Measurements from ENCODE around the gene CSGALNACT2.

Gene CSGALNACT2

DNA sequence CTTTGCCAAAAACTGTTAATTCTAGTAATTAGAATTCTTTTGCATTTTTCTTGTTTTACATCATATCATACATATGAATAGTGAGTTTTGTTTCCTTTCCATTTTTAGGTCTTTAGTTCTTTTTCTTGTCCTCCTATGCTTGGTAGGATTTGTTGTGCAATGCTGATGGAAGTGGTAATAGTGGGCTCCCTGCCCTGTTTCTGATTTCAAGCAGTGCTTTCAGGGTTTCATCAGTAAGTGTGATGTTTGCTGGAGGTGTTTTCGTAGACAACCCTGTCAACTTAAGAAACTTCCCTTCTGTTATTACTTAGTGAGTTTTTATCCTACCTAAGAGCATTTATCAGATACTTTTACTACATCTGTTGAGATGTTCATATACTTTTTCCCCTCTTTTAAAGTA, 50.5 kb downstream of the CSGALNACT2 start:
- no peak for DNase-seq

DNA sequence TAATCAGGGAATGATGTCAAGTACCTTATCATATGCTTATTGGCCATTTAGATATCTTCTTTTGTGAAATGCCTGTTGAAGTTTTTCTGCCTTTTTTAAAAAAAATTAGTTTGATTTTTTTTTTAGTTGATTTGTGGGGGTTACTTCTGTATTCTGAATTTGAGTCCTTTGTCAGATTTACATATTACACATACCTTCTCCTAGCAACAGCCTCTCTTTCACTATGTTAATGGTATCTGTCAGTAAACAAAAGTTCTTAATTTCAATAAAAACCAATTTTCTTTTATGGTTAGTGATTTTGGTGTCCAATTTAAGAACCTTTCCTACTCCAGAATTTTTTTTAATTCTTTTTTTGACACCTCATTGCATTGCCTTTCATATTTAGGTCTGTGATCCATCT, 52.0 kb downstream of the CSGALNACT2 start:
- no peak for DNase-seq

DNA sequence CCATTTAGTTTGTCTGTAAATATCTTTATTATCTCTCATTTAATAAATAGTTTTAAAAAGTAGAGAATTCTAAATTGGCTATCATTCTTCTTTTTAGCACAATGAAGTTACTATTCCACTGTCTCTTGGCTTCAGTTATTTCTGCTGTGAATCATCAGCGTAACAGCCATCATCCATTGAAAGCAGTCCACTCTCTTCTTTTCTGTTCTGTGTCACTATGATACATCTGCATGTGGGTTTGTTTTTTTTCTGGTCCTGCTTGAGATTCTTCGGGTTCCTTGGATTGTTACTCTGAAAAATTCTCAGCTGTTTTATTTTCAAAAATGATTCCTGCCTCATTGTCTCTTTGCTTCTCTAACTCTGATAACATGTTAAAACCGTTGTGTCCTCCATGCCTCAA, 52.5 kb downstream of the CSGALNACT2 start:
- no peak for DNase-seq

DNA sequence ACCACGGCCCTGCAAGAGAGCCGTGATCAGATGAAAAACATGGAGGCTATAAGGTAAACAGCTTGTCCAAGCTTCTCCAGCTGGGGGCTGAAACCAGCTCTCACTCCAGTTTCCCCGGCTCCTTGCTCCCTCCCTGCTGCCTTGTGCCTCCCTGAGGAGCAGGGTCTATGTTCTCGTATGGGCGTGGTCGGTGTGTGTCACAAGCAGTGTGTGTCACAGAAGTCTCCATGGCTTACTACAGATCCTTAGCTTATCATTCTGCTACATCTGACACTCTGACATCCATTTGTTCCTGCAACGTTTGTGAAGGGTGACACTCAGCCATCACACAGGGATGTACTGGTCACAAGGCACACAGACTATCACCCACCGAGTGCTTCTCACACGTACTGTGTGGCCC, 54.6 kb downstream of the CSGALNACT2 start:
- DNase-seq: no peak

DNA sequence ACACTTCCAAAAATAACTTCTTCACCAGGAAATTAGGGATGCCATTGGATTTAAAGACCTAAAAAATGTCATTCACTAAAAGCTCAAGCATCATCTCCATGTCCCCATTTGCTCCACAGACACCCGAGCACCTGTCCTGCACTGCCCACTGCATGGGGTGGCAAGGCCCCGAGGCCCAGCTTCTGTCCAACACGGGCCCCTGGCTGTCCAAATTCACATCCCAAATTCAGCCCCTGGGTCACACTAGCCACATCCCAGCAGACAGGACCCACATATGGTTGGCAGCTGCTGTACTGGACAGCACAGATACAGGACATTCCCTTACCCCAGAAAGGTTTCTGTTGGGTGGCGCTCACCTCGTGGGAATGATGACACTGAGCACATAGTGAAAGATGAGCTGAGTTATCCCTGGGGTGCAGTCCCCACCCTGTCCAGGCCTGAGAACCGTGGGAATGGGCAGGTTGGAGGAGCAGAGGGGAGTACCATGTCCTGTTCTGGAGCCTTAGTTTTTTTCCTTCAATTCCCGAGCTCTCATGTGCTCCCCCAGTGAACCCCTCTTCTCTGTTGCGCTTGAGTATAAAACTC, 55.3 kb downstream of the CSGALNACT2 start:
- no peak for DNase-seq

DNA sequence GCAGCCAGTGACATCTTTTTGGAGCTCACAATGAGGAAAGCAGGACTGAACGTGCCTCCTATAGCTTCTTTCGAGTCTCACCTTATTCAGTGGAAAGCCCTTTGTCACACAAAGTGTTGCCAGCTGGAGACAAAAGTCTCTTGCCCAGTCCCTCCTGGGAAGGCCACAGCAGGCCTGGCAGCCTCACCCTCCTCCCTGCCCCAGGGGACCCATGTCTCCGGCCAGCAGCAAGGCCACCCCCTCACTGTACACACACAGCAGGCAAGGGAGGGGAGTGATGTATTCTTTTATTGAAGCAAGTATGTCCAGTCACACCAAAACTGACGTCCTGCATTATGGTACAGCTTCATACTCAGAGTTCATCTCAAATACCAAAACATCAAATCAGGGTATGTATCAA, 56.0 kb downstream of the CSGALNACT2 start:
- DNase-seq: no peak

DNA sequence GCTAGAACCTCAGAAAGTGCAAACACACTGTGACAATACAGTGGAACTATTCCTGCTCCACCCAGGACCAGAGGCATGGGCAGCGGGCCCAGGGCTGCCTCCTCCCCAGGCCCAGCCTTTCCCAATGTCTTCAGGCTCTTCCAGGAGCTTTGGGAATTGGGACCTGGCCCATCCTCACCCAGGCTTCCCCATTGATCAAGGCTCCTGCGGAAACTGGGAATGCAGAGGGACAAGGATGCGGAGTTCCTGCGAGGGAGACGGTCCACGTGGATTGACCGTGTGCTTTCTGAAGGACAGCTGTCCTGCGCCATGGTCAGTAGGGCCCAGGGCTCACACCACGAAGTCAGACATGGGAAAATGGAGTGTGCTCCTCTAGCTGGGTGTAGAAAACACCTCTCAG, 56.6 kb downstream of the CSGALNACT2 start:
- no peak for DNase-seq

DNA sequence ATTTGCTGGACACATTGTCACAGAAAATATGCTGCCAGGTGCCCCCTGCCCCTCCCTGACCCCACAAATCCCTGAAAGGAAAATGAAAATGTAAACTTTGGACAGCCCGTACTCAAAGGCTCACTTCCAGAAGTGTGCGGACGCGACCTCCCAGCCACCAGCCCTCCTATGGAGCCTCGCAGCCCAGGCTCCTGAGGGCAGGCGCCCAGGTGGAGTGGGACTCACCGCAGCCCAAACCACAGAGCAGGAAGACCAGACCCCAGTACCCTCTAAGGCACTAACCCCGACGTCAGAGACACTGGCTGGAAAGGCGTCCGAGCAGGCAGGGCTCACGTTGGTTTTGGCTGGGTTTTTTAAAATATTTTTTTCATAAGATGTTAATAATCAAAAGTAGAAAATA, 57.3 kb downstream of the CSGALNACT2 start:
- DNase-seq: no peak

DNA sequence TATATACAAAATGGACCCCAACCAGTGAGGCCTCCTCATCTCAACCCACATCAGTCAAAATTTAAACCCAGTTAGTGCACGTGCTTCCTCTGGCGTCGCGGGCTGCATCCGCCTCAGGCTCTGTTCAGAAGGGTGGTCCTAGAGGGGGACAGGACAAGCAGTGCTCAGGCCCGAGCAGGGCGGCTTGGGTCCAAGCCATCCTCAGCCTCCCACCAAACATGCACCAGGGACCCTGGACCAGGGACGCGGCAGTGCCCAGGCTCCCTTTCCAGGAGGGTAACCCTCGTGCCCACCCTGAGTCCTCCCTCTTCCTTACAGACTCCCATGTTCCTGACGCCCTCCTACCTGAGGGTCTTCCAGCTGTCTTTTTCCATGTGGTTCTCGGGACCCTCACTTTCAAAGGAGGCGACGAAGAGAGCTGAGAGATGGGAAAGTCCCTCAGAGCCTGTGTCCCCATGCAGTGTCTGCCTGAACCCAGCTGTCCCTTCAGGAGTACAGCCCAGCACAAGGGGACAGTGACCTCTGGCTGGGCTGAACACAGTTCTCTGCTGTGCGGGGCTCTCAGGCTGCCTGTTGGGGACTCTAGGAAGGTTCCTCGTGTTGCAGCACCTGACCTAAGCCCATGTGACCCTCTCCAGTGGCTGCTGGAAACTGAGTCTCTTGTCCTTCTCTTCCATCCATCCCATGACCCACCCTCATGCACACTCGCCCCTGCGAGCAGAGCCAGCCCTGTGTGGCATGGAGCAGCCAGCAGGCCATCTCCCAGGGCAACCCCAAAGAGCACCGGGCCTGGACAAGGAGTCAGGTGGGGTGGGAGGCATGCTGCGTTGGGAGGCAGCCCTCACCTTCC, 58.1 kb downstream of the CSGALNACT2 start:
- DNase-seq: no peak

DNA sequence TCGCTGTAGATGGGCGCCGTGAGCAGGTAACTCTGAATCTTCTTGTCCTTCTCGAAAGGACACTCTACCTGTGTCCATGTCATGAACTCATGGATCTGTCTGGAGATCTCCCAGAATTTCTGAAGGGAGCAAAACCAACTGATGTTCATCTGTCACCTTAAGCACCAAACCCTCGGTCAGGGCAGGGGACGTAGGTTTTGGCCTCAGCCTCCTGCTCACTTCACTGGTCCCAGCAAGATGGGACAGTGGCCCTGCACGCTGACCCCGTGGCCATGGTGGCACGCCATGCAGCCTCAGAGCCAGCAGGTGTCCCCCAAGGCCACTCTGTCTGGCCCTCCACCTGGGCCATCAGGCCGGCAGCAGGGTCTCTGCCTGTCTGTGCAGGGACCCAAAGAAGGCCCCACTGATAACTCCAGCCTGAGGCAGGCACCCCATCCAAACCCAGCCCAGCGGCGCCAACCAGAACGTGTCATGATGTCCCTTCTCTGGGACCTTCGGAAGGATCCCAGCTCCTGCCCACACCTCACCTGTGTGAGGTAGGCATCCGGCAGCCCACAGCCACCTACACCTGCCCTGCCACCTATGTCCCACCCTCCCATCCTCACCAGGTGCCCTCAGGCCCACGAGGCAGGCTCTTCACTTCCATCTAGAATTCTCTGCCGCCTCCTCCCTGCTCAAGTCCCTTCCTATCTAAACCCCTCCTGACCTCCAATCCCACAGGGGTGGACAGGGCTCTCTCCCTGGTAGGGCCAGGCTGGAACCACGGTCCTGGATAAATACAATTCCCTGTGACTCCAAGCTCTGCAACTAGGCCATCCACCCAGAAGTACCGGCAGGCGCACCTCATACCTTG, 59.0 kb downstream of the CSGALNACT2 start:
- no peak for DNase-seq

DNA sequence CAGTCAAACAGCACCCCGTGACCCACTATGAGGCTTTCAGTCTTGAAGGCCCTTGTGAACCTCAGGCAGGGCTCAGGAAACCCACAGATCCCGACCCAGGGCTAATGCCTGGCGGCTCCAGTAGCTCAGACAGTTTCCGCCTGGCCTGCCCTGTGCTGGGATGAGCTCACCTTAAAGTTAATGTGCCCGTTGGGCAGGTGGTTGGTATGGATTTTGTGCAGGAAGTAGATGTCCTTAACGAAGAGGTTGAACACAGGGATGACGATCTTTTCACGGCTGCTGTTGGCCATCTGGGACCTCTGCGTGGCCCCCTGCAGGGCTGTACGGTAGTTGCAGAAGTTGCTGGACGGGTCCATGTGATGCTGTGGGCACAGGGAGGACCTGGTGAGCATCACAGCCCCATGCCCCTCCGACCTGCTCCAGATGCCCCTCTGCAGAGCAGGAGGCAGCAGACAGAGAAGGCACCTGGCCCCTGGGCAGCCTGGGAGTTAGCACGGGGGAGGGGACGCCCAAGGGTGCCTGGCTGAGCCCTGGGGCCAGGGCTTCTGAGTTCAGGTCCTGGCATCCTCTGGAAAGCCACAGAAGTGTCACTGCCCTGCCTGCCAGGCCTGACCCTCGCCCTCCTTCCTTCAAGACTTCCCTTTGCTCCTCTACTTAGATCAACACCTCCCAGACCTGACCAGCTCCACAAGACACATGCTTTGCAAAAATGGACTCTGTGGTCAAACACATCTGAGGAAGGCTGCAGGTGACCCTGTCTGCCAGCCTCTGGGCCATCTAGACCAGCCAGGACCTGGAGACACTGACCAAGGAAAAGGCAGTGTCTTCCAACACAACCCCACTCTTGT, 59.8 kb downstream of the CSGALNACT2 start:
- no peak for DNase-seq

DNA sequence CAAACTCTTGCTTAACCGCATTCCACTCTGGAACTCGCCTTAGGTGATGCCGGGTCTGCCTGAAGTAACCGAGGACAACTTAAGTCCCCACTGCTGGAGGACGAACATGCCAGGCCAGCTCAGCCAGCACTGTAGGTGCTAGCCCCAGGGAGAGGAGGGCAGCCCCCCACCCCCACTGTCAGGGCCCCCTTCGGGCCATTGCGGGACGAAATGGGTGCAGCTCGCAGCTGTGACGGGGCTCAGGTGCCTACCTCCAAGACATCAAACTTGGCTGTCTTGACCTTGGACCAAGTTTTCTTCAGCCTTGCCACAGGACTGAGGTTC, 60.4 kb downstream of the CSGALNACT2 start:
- DNase-seq: no peak

DNA sequence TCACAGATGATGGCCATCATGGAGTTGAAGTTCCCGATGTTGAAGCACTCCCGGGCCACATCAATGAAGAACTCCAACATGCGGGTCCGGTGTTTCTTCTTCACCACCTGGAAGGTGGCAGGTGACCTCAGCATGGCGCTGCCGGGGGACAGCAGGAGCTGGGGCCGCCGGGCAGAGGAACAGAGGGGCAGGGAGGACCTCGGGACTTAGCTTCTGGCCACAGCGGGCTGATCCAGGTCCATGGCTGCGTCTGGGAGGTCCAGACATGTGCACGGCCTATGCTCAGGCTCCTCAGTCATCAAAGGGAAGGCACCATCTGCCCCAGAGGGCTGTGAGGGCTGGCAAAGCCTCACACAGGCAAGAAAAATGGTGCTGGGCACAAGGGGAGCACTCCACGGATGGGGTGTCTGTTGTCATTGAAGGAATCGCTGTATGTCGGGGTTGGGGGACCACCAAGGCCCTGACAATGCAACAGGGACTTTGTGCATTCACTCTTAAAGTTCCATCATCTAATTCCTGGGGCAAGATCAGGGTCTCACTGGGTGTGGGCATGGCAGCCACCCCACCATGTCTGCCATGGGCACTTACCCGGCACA, 60.9 kb downstream of the CSGALNACT2 start:
- no peak for DNase-seq

DNA sequence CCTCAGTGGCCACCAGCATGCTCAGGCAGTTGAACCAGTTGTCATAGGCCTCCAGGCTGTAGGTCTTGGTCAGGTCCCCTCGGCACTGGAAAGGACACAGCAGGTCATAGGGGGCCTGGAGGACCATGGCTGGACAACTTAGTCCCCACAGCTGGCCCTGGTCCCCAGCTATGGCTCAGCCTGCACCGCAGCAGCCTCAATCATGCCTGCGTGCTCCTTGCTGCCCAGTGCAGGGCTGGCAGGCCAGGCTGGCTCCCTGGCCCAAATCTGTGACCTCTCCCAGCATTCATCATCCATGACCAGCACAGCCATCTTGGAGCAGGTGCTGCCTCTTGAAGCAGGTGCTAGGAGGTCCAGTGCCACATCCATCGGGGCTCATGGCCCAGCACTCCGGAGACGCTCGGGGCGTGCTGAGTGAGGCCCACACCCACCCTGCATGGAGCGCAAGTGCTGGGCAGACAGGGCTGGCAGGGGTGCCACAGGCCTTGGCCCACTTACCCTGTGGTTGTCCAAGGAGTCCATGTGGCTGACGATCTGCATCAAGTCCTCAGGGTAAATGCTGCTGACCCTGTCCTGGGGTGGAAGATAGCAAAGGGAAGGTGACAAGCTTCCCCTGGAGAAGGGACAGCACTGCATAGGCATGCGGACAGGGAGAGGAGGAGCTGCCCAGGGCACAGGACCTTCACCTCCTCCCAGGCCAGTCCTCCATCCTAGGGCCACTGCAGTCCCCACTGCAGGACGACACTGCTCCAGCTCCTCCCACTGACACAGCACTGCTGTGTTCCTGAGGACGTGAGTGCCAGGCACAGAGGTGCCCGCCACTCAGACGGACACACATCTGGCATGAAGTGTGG, 61.7 kb downstream of the CSGALNACT2 start:
- DNase-seq: no peak

DNA sequence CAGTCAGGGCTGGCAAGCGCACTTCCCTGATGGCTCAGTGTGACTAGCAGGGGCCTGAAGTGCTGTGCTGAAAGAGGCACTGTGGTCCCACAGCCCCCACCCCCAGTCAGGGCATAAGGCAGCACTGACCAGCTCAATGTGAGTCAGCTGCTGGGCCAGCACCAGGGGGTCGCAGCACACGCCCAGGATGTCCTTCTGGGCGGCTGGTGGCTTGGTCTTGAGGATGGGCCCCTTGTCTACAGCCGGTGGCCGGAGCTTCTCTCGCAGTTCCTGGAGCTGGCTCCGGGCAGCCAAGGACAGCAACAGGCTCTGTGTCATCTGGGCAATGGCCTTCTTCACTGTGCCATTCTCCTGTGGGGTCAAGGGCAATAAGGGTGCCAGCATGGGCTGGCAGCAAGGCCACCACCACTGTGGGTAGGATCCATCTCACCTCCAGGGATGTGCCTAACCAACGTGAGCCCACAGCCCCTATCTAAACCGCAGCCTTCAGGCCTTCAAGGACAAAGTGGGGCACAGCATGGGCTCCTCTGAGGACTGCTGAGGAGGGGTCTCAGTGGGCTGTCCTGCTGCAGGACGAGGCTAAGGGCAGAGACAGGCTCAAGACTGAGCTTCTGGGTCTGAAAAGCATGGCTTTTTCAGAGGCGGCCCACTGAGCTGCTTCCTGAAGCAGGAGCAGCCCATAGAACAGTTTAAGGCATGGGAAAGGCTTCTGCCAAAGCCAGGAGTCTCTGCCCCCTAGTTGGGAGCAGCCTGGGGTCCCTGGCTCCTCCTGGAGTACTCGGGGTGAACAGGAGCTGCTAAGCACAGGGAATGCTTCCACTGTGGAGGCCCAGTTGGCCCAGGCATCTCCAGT, 62.5 kb downstream of the CSGALNACT2 start:
- DNase-seq: no peak

DNA sequence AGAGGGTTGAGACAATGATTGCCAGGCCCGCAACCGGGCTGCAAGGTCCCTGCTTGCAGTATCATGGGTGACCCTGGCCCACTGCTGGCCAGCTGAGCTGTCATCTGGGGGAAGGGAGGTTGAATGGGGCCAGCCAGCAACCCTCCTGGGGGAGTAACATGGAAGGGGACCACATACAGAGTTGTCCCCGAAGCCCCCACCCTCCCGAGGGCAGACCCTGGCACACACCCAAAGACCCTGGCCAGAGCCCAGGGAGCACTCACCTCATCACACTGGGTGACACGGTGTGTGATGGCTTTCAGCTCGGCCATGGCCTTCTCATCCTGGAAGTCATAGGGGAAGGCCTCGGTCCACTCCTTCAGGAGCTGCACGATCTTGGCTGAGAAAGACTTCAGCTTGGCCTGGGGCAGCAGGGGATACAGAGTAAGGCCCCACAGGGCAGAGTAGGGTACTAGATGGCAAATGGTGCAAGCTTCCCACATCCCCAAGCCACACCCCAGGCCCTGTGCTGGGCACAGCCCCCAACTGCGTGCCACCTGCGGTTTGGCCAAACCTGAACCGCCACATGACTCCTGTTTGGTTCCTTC, 63.4 kb downstream of the CSGALNACT2 start:
- no peak for DNase-seq

DNA sequence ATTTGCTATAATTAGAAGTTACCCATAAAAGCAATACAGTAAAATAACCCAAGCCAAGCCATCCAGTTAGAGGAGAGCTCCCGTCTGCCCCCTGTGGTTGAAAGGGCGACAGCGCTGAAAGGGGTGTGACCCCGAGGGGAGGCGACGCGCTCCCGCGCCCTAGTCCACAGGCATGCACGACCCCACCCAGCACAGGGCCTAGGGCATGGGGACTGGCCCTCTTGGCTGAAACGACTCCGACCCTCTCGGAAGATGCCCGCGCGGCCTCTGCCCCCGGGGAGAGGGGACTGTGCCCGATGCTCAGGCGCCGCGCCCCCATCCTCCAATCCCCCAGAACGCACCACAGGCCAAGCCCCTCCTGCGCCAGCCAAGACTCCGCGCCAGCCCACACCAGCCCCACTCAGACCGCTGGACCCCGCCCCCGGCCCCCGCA, 64.0 kb downstream of the CSGALNACT2 start:
- DNase-seq: no peak

DNA sequence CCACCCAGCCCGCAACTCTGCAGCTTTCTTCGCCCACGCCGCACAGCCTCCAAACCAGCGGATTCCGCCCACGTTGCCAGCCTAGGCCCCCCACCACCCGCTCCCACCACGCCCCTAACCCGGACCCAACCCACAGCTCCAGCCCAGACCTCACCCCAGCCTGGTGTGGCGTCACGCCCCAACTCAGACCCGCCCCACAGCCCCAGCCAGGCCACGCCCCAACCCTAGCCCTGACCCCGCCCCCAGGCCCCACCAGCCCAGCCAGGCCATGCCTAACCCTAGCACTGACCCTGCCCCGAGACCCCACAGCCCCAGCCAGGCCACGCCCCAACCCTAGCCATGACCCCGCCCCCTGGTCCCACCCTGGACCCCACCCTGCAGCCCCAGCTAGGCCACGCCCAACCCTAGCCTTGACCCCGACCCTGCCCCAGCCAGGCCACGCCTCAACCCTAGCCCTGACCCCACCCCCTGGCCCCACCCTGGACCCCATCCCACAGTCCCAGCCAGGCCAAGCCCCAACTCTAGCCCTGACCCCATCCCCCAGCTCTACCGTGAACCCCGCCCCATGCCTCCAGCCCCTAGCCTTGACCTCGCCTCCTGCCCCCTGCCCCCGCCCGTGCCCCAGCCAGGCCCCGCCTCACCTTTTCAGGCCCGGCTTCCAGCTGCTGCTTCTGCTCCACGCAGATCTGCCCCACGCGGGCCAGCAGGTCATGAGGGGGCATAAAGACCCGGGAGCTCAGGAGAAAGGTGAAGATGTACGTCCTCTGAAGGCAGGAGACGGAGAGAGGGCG, 64.6 kb downstream of the CSGALNACT2 start:
- no peak for DNase-seq

DNA sequence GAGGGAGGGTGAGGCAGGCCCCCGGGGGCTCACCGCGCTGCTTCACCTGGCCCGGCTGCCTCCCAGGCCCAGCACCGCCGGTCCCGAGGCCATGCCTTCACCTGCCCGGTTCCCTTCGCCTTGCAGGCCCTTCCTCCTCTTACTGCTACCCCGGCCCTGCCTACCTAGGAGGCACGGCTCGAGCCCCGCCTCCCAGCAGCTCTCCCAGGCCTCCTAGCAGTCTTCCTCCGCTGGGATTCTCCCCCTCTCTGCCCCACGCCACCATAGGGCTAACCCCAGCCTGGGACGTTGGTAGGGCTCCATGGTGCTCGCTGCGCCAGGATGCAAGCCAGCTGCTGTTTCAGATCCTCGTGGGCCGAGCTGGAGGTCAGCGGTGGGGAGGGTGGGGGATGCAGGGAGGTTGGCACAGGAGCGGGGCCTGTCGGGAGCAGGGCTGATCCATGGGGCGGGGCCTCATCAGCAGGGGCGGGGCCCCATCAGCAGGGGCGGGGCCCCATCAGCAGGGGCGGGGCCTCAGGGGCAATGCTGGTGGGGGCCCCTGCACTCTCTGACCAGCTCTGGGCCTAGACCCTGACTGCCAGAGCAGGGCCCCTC, 65.3 kb downstream of the CSGALNACT2 start:
- no peak for DNase-seq

Measured in NCI-H1092 (cell line).